Activated CD8-positive, alpha-beta memory T cell treated with anti-CD3 and anti-CD28 coated beads, Interleukin-2, amount 50 U/mL, for 1 hour (primary cell): ENCODE measurements around the gene SART1.
"Not testable (repeated sequence)": the region's sequence is repeated elsewhere in the genome, so short reads cannot be mapped to it uniquely, and the experiment has no call there.

Experiments
- DNase-seq: peaks from one replicate; pipeline ENCODE4 v3.0.0-alpha.2; 2020; ENCODE audit errors: extremely low read depth

The SART1 gene

GRCh38 chr11:66017321-66017720, 55.8 kb downstream of the SART1 start:
- no peak for DNase-seq

- no peak for DNase-seq
These were observed 58.7 kb downstream of the SART1 start for GRCh38 chr11:66020212-66020611.

- DNase-seq = no peak
These were observed 59.3 kb downstream of the SART1 start for GRCh38 chr11:66020618-66021357.

- DNase-seq = no peak
These were observed 61.1 kb downstream of the SART1 start for GRCh38 chr11:66022401-66023185.

- not testable (repeated sequence) for DNase-seq
These were observed 61.6 kb downstream of the SART1 start for GRCh38 chr11:66023186-66023440.

- DNase-seq = no peak
These were observed 64.5 kb downstream of the SART1 start, which contains the start of gene CATSPER1 for GRCh38 chr11:66026017-66026529. Gene CATSPER1, minus strand, starts transcription at chr11:66026479. Its CDS starts 100 bp downstream, at chr11:66026379.
